ENCODE results near the gene AIFM3.
"Not testable (repeated sequence)": the region's sequence is repeated elsewhere in the genome, so short reads cannot be mapped to it uniquely, and the experiment has no call there.

Gene AIFM3, protein sequence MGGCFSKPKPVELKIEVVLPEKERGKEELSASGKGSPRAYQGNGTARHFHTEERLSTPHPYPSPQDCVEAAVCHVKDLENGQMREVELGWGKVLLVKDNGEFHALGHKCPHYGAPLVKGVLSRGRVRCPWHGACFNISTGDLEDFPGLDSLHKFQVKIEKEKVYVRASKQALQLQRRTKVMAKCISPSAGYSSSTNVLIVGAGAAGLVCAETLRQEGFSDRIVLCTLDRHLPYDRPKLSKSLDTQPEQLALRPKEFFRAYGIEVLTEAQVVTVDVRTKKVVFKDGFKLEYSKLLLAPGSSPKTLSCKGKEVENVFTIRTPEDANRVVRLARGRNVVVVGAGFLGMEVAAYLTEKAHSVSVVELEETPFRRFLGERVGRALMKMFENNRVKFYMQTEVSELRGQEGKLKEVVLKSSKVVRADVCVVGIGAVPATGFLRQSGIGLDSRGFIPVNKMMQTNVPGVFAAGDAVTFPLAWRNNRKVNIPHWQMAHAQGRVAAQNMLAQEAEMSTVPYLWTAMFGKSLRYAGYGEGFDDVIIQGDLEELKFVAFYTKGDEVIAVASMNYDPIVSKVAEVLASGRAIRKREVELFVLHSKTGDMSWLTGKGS

DNA sequence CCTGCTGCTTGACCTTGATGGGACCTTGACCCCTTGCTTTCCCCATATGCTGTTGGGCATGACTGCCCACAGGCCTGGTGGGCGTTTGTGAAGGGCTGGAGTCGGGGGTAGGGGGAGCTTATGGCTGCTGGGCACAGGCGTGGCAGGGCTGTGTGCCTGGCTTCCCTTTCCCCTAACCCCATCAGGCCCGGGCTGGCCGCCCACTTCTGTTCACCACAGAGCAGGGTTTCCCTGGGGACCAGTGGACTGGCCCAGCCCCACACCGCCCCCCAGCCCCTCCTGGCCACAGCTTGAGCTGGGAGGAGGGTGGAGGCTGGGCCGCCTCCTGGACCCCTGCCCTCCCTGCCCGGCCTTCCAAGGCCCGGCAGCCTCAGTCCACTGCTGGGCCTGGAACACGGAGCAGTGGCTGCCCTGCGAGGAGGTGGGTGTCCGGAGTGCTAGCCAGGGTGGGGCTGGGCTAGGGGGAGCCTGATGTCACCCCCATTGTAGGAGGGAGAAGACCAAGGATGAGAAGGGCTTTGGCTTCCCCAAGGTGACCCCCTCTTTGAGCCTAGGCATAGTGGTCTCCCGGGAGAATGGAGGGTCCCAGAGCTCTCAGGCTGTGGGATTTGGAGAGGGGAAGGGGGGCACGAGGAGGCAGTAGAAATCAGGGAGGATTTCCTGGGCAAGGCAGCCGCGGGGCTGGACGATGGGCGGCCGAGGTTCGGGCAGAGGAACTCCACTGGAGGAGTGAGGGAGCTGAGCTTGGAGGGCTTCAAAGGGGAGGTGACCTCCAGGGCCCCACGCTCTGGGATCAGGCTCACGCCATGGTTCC is at the start of gene AIFM3:
Gene AIFM3, plus strand, starts transcription at position 373 of the 814 bp plus-strand sequence. CDS start 690 bp downstream, outside the sequence.
- Histone ChIP-seq H3K9ac (ENCODE audit: low read length) (no peak within 1 kb of the TSS), H3K4me3 (ENCODE audit: low read length) (no peak within 1 kb of the TSS), H3K27me3 (replicated peaks; ENCODE audit: control insufficient read depth, insufficient read depth, low read length) (peaks cover 23% of the 10 kb centered on the region), H3K9me3 (ENCODE audit: control insufficient read depth, low read length) (no peaks in the 10 kb centered on the region), H3K36me3 (ENCODE audit: control insufficient read depth, insufficient read depth, low read length, severe bottlenecking) (no peaks in the 10 kb centered on the region), H3K4me1 (ENCODE audit: control insufficient read depth, insufficient read depth, low read length) (no peaks in the 10 kb centered on the region)
- DNase-seq (ENCODE audit: low read depth): no peak

GRCh38 chr22:20918663-20919218 is 48.3 kb upstream of the AIFM3 start:
- Histone ChIP-seq H3K9ac (ENCODE audit: low read length) (peak overlapping the region; percentile 96), H3K27me3 (replicated peaks; ENCODE audit: control insufficient read depth, insufficient read depth, low read length) (no peaks in the 10 kb centered on the region), H3K9me3 (ENCODE audit: control insufficient read depth, low read length) (no peaks in the 10 kb centered on the region), H3K36me3 (ENCODE audit: control insufficient read depth, insufficient read depth, low read length, severe bottlenecking) (no peaks in the 10 kb centered on the region), H3K4me1 (ENCODE audit: control insufficient read depth, insufficient read depth, low read length) (peaks cover 25% of the 10 kb centered on the region), H3K4me3 (ENCODE audit: low read length) (peak overlapping the region; percentile 95)
- peak; percentile 43 for DNase-seq (ENCODE audit: low read depth)

GRCh38 chr22:20919718-20920117 is 47.3 kb upstream of the AIFM3 start:
- Histone ChIP-seq H3K4me3 (ENCODE audit: low read length) (peak overlapping the region; percentile 95), H3K9me3 (ENCODE audit: control insufficient read depth, low read length) (no peaks in the 10 kb centered on the region), H3K4me1 (ENCODE audit: control insufficient read depth, insufficient read depth, low read length) (peaks cover 25% of the 10 kb centered on the region), H3K9ac (ENCODE audit: low read length) (peak overlapping the region; percentile 80), H3K36me3 (ENCODE audit: control insufficient read depth, insufficient read depth, low read length, severe bottlenecking) (no peaks in the 10 kb centered on the region), H3K27me3 (replicated peaks; ENCODE audit: control insufficient read depth, insufficient read depth, low read length) (no peaks in the 10 kb centered on the region)
- DNase-seq (ENCODE audit: low read depth): peak; percentile 29

- H3K9ac ChIP-seq (ENCODE audit: low read length): peak overlapping the region; percentile 56
- peaks cover 25% of the 10 kb centered on the region for H3K4me1 ChIP-seq (ENCODE audit: control insufficient read depth, insufficient read depth, low read length)
- peak; percentile 7 for DNase-seq (ENCODE audit: low read depth)
- no peaks in the 10 kb centered on the region for H3K27me3 ChIP-seq (replicated peaks; ENCODE audit: control insufficient read depth, insufficient read depth, low read length)
- no peaks in the 10 kb centered on the region for H3K9me3 ChIP-seq (ENCODE audit: control insufficient read depth, low read length)
- H3K36me3 ChIP-seq (ENCODE audit: control insufficient read depth, insufficient read depth, low read length, severe bottlenecking): no peaks in the 10 kb centered on the region
- H3K4me3 ChIP-seq (ENCODE audit: low read length): peak overlapping the region; percentile 95
Observed at GRCh38 chr22:20920881-20921203, 46.2 kb upstream of the AIFM3 start.

GRCh38 chr22:20922141-20922751 is 44.8 kb upstream of the AIFM3 start:
- H3K36me3 ChIP-seq (ENCODE audit: control insufficient read depth, insufficient read depth, low read length, severe bottlenecking): no peaks in the 10 kb centered on the region

DNA sequence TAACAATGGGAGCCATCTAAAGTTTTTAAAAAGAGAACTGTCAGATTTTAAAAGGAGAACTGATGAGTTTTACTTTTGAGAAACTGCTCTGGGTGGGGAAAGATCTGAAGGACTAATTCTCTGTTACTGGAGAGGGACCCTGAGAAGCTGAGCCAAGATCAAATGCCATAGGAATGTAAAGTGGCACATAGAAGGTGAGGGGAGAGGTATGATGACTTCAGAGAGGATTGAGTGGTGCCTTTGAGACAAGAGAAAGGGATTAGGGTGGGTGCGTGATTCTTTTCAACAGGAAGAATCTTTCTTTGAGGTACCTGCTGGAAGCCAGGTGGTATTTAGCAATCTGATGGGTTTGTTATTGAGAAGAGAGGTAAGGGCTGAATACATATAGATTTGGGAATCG is 40.8 kb upstream of the AIFM3 start:
- Histone ChIP-seq H3K9me3 (ENCODE audit: control insufficient read depth, low read length) (no peaks in the 10 kb centered on the region), H3K9ac (ENCODE audit: low read length) (no peak overlapping the region), H3K27me3 (replicated peaks; ENCODE audit: control insufficient read depth, insufficient read depth, low read length) (no peaks in the 10 kb centered on the region), H3K4me3 (ENCODE audit: low read length) (no peak overlapping the region), H3K36me3 (ENCODE audit: control insufficient read depth, insufficient read depth, low read length, severe bottlenecking) (no peaks in the 10 kb centered on the region), H3K4me1 (ENCODE audit: control insufficient read depth, insufficient read depth, low read length) (peaks cover 9% of the 10 kb centered on the region)
- DNase-seq (ENCODE audit: low read depth): no peak

More at GRCh38 chr22:20922141-20922751, 44.8 kb upstream of the AIFM3 start:
- Histone ChIP-seq H3K4me3 (ENCODE audit: low read length) (no peak overlapping the region), H3K9me3 (ENCODE audit: control insufficient read depth, low read length) (no peaks in the 10 kb centered on the region), H3K4me1 (ENCODE audit: control insufficient read depth, insufficient read depth, low read length) (peaks cover 20% of the 10 kb centered on the region), H3K9ac (ENCODE audit: low read length) (no peak overlapping the region), H3K27me3 (replicated peaks; ENCODE audit: control insufficient read depth, insufficient read depth, low read length) (no peaks in the 10 kb centered on the region)
- no peak for DNase-seq (ENCODE audit: low read depth)

- Histone ChIP-seq H3K36me3 (ENCODE audit: control insufficient read depth, insufficient read depth, low read length, severe bottlenecking) (no peaks in the 10 kb centered on the region), H3K9me3 (ENCODE audit: control insufficient read depth, low read length) (no peaks in the 10 kb centered on the region), H3K9ac (ENCODE audit: low read length) (no peak overlapping the region), H3K4me3 (ENCODE audit: low read length) (no peak overlapping the region), H3K4me1 (ENCODE audit: control insufficient read depth, insufficient read depth, low read length) (peaks cover 4% of the 10 kb centered on the region), H3K27me3 (replicated peaks; ENCODE audit: control insufficient read depth, insufficient read depth, low read length) (no peaks in the 10 kb centered on the region)
- no peak for DNase-seq (ENCODE audit: low read depth)
Observed at GRCh38 chr22:20927940-20928572, 39.0 kb upstream of the AIFM3 start.

- H3K4me3 ChIP-seq (ENCODE audit: low read length): no peak overlapping the region
- no peaks in the 10 kb centered on the region for H3K36me3 ChIP-seq (ENCODE audit: control insufficient read depth, insufficient read depth, low read length, severe bottlenecking)
- no peak for DNase-seq (ENCODE audit: low read depth)
Observed at GRCh38 chr22:20928573-20928967, 38.5 kb upstream of the AIFM3 start.

GRCh38 chr22:20930004-20930403 is 37.1 kb upstream of the AIFM3 start:
- Histone ChIP-seq H3K4me3 (ENCODE audit: low read length) (no peak overlapping the region), H3K4me1 (ENCODE audit: control insufficient read depth, insufficient read depth, low read length) (peaks cover 4% of the 10 kb centered on the region), H3K9ac (ENCODE audit: low read length) (no peak overlapping the region), H3K27me3 (replicated peaks; ENCODE audit: control insufficient read depth, insufficient read depth, low read length) (no peaks in the 10 kb centered on the region), H3K36me3 (ENCODE audit: control insufficient read depth, insufficient read depth, low read length, severe bottlenecking) (peaks cover 10% of the 10 kb centered on the region), H3K9me3 (ENCODE audit: control insufficient read depth, low read length) (no peaks in the 10 kb centered on the region)
- DNase-seq (ENCODE audit: low read depth): no peak

More at GRCh38 chr22:20928573-20928967, 38.5 kb upstream of the AIFM3 start:
- Histone ChIP-seq H3K4me1 (ENCODE audit: control insufficient read depth, insufficient read depth, low read length) (peaks cover 4% of the 10 kb centered on the region), H3K27me3 (replicated peaks; ENCODE audit: control insufficient read depth, insufficient read depth, low read length) (no peaks in the 10 kb centered on the region), H3K9me3 (ENCODE audit: control insufficient read depth, low read length) (no peaks in the 10 kb centered on the region), H3K9ac (ENCODE audit: low read length) (no peak overlapping the region)

DNA sequence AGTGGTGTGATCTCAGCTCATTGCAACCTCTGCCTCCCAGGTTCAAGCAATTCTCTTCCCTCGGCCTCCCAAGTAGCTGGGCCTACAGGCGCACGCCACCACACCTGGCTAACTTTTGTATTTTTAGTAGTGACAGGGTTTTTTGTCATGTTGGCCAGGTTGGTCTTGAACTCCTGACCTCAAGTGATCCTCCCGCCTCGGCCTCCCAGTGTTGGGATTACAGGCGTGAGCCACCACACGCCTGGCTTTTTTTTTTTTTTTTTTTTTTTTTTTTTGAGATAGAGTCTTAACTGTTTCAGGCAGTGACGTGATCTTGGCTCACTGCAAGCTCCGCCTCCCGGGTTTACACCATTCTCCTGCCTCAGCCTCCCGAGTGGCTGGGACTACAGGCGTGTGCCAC is 36.6 kb upstream of the AIFM3 start:
- not testable (repeated sequence) for H3K4me1 ChIP-seq (ENCODE audit: control insufficient read depth, insufficient read depth, low read length); H3K27me3 ChIP-seq (replicated peaks; ENCODE audit: control insufficient read depth, insufficient read depth, low read length); H3K4me3 ChIP-seq (ENCODE audit: low read length); DNase-seq (ENCODE audit: low read depth); H3K9me3 ChIP-seq (ENCODE audit: control insufficient read depth, low read length); H3K9ac ChIP-seq (ENCODE audit: low read length)
- peaks cover 12% of the 10 kb centered on the region for H3K36me3 ChIP-seq (ENCODE audit: control insufficient read depth, insufficient read depth, low read length, severe bottlenecking)
